A673 (cell line): ENCODE results near the gene TMEM106C. TPM values are rescaled to one million over a fixed set of nuclear protein-coding genes. Genes with fewer than 3 reads are reported as not detected.

Experiments
- BruUV-seq: library from RNA; stranded (reverse); fragments of 400-500 nt; replicated peaks from 2 replicates; lab custom pipeline; 2021; lab: Mats Ljungman, UMichigan
- CTCF ChIA-PET: fragments of 300-600 bp; sonication (Branson Sonifier 250); formaldehyde crosslinking; loops from one replicate; lab custom pipeline; 2022; ENCODE audit warnings: antibody characterized with exemption; lab: Charles Lee
- POLR2A ChIA-PET: fragments of 300-600 bp; sonication (Branson Sonifier 250); formaldehyde crosslinking; loops from one replicate; lab custom pipeline; 2022; ENCODE audit warnings: antibody characterized with exemption; ENCODE audit not compliant: low non-redundant PET; lab: Charles Lee
- DNase-seq: peaks from one replicate; pipeline ENCODE4 v3.0.0-alpha.2; 2015; ENCODE audit warnings: low spot score
- H3K27ac ChIP-seq: fragments of 200-600 bp; sonication (generic); 2 replicates; pipeline ENCODE4 v1.5.1; 2016; ENCODE audit warnings: mixed run types, low read depth, mild to moderate bottlenecking, mixed read lengths, antibody characterized with exemption, low read length; ENCODE audit not compliant: poor library complexity, severe bottlenecking
- H3K27me3 ChIP-seq: fragments of 200-600 bp; sonication (generic); replicated peaks from 2 replicates; pipeline ENCODE4 v1.6.1; 2017; ENCODE audit warnings: mixed run types, low read depth, mild to moderate bottlenecking, mixed read lengths, antibody characterized with exemption, low read length; ENCODE audit not compliant: insufficient read depth, poor library complexity
- H3K36me3 ChIP-seq: fragments of 200-600 bp; sonication (generic); 2 replicates; pipeline ENCODE4 v1.6.1; 2016; ENCODE audit warnings: mixed run types, mild to moderate bottlenecking, mixed read lengths, antibody characterized with exemption, low read length; ENCODE audit not compliant: insufficient read depth, poor library complexity, severe bottlenecking
- H3K4me1 ChIP-seq: fragments of 200-600 bp; sonication (generic); 2 replicates; pipeline ENCODE4 v1.6.1; 2017; ENCODE audit warnings: mixed run types, mild to moderate bottlenecking, mixed read lengths, antibody characterized with exemption, low read length; ENCODE audit not compliant: insufficient read depth, poor library complexity, severe bottlenecking
- H3K4me3 ChIP-seq: fragments of 200-600 bp; sonication (generic); 2 replicates; pipeline ENCODE4 v1.5.1; 2016; ENCODE audit warnings: low read depth, mixed run types, mild to moderate bottlenecking, mixed read lengths, low read length; ENCODE audit not compliant: poor library complexity, severe bottlenecking
- H3K9me3 ChIP-seq: fragments of 200-600 bp; sonication (generic); 2 replicates; pipeline ENCODE4 v1.6.1; 2016; ENCODE audit warnings: mixed run types, low read depth, mild to moderate bottlenecking, mixed read lengths, antibody characterized with exemption, low read length; ENCODE audit not compliant: poor library complexity, severe bottlenecking
- EZH2 ChIP-seq: fragments of 200-600 bp; sonication (generic); IDR thresholded peaks from 2 replicates; pipeline ENCODE4 v1.6.1; 2017; ENCODE audit warnings: borderline replicate concordance, low read depth, mild to moderate bottlenecking, mixed read lengths, antibody characterized with exemption, low read length; ENCODE audit not compliant: poor library complexity, severe bottlenecking
- intact Hi-C: fragments of 100-400 bp; cut with micrococcal nuclease; formaldehyde crosslinking; loops from one replicate; pipeline ENCODE4 v1.10.0; 2022; ENCODE audit not compliant: unreplicated experiment
- total RNA-seq: library from RNA; stranded (reverse); gene quantifications from 2 replicates; pipeline ENCODE4 v1.2.3, GENCODE V29; 2021
- TF ChIP-seq, protein P1 (sequence below): fragments of 300-800, 200-600 bp; sonication (generic); conservative IDR thresholded peaks from 2 replicates; pipeline ENCODE4 v1.5.1; 2017; ENCODE audit warnings: low read depth, mild to moderate bottlenecking, antibody characterized with exemption, low read length, moderate library complexity, mixed read lengths

The TMEM106C gene
- total RNA-seq, 1 experiment from 2014 or later = 182 TPM

DNA sequence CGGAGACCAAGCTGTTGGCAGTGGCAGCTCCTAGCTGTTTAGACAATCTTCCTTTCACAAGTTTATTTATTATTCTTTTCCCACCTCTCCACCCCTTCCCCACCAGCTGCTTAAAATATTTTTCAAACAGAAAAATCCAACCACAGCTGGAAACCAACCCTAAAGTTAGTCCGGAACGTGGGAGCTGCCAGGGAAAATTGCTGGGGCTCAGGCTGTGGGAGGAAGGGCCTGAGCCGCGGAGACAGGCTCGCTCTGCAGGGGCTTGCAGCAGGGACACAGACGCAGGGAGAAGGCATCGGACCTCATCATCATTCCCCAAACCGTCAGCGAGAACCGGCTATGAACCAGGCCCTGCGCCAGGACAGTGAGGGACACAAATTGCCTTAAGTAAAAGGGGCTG is 16.1 kb upstream of the TMEM106C start:
- no peaks in the 10 kb centered on the region for H3K27me3 ChIP-seq
- H3K36me3 ChIP-seq = no peaks in the 10 kb centered on the region
- no peaks in the 10 kb centered on the region for H3K4me1 ChIP-seq
- no peak overlapping the region for H3K4me3 ChIP-seq
- BruUV-seq = no TSS peak
- no peak overlapping the region for H3K27ac ChIP-seq
- CTCF ChIA-PET = interaction anchor here (0.5 kb wide), 1 partner anchor 81 kb away, joined by 3 read pairs; no protein-coding TSS in a partner anchor
- POLR2A ChIA-PET = interaction anchor here (0.5 to 0.6 kb wide), 2 partner anchors 217 to 684 kb away, joined by 3 to 6 read pairs; no protein-coding TSS in a partner anchor
- no peaks in the 10 kb centered on the region for H3K9me3 ChIP-seq
- DNase-seq = no peak
- intact Hi-C loops = no loop called here
- TF ChIP-seq EZH2 = no peak
- TF ChIP-seq, protein P1, sequence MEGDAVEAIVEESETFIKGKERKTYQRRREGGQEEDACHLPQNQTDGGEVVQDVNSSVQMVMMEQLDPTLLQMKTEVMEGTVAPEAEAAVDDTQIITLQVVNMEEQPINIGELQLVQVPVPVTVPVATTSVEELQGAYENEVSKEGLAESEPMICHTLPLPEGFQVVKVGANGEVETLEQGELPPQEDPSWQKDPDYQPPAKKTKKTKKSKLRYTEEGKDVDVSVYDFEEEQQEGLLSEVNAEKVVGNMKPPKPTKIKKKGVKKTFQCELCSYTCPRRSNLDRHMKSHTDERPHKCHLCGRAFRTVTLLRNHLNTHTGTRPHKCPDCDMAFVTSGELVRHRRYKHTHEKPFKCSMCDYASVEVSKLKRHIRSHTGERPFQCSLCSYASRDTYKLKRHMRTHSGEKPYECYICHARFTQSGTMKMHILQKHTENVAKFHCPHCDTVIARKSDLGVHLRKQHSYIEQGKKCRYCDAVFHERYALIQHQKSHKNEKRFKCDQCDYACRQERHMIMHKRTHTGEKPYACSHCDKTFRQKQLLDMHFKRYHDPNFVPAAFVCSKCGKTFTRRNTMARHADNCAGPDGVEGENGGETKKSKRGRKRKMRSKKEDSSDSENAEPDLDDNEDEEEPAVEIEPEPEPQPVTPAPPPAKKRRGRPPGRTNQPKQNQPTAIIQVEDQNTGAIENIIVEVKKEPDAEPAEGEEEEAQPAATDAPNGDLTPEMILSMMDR = no peak

GRCh38 chr12:47949441-47950341 is 13.7 kb upstream of the TMEM106C start:
- BruUV-seq = no TSS peak

DNA sequence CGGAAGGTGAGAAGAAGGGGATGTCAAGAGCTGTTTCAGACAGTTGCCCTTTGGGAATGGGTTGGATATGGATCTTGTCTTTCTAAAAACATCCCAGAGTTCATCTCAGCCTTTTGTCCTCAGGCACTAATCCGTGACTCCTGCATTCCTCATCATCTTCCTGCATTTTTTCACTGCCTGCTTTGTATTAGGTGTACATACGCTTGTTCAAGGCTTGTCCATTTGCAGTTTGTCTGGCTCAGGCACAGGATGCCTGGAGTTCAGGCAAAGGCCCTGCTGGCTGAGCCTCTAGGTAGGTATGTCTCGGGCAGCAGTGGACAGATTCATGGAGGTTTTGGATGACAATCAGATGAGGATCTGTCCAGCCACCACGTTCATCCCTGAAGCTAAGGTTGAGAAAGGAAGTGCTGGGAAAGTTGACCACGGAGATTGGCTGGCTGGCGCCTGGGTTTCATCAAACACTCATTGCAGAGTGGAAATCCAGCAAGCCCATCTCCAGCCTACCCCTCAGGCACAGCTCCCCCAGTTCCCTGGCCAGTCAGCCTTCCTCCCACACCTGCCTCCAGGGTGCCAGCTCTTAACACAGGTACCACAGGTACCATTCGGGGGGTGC is 12.4 kb upstream of the TMEM106C start:
- H3K36me3 ChIP-seq = no peaks in the 10 kb centered on the region
- ChIA-PET CTCF (no interaction called here), POLR2A (no interaction called here)
- no peaks in the 10 kb centered on the region for H3K27me3 ChIP-seq
- intact Hi-C loops = no loop called here
- TF ChIP-seq, protein P1 = no peak
- no peak for TF ChIP-seq EZH2
- H3K4me1 ChIP-seq = no peaks in the 10 kb centered on the region
- no TSS peak for BruUV-seq
- H3K27ac ChIP-seq = no peak overlapping the region
- H3K9me3 ChIP-seq = no peaks in the 10 kb centered on the region
- DNase-seq = no peak
- no peak overlapping the region for H3K4me3 ChIP-seq

More at GRCh38 chr12:47949441-47950341, 13.7 kb upstream of the TMEM106C start:
- Histone ChIP-seq H3K4me3 (no peak overlapping the region), H3K4me1 (no peaks in the 10 kb centered on the region), H3K9me3 (no peaks in the 10 kb centered on the region), H3K27me3 (no peaks in the 10 kb centered on the region), H3K27ac (no peak overlapping the region), H3K36me3 (no peaks in the 10 kb centered on the region)
- no peak for TF ChIP-seq EZH2
- TF ChIP-seq, protein P1 = peak; percentile 91
- intact Hi-C loops = loop anchor here (1.0 kb wide), 1 partner anchor 234 kb away; no protein-coding TSS in a partner anchor
- DNase-seq = peak; percentile 84
- ChIA-PET CTCF (interaction anchor here (0.6 to 1.8 kb wide), 5 partner anchors 14 to 669 kb away, joined by 3 to 11 read pairs (median 4); partner anchors contain the start of genes TMEM106C and VDR), POLR2A (interaction anchor here (0.6 kb wide), 1 partner anchor 853 kb away, joined by 3 read pairs; no protein-coding TSS in a partner anchor)
